GM21723 (cell line): ENCODE data around the gene RGPD8.

Experiments
- ATAC-seq: cut with Tn5 transposase; IDR thresholded peaks from one replicate; pipeline ENCODE4 v1.9.1; 2021; ENCODE audit warnings: mild to moderate bottlenecking, moderate library complexity; ENCODE audit not compliant: unreplicated experiment

Gene RGPD8

GRCh38 chr2:112339986-112340385 lies 93.5 kb downstream of the RGPD8 start:
- ATAC-seq, result no peak

DNA sequence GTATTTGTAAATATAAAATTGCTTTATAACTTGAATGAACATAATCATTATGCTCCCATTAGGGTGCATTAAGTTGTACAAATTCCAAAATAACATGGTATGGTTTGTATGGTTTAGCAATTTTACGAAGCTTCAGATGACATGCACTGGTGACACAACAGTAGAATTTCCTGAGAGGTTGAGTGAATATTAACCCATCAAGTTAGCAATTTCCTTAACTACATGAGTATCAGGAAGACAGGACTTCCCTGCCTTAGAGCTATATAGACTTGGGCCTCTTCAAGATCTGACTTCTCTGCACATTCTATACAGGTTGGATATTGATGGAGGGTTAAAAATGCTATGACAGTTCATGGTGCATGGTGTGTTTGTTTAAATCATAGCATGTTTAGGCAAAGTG lies 97.8 kb downstream of the RGPD8 start:
- ATAC-seq, result no peak

GRCh38 chr2:112332123-112332696 lies 101.2 kb downstream of the RGPD8 start:
- ATAC-seq, result no peak

DNA sequence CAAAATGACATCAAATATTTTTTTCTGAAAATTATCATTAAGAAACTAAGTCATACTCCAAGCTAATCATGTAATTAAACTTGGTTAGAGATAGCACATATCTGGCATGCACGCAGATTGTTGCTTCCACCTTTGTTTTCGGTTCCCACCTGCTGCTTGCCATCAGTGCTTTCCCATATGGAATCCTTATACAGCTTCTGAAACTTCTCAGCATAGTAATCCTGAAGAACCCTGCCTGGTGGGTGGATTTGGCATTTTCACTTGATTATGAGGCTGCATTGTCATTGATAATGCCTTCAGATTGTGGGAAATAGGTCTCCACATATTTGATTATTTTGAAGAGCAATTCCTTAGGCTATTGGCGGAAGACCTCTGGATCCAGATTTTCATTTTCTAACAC lies 110.5 kb downstream of the RGPD8 start:
- no peak for ATAC-seq

- no peak for ATAC-seq
Observed at GRCh38 chr2:112321375-112322320, 111.8 kb downstream of the RGPD8 start.
